Memory B cell (primary cell): ENCODE results near the gene GALNT14.

Experiments
- ATAC-seq: fragments of 150-1000 bp; cut with Tn5 transposase; 2 replicates; pipeline ENCODE4 v1.10.0; 2021; ENCODE audit warnings: low read depth, mild to moderate bottlenecking, moderate library complexity
- DNase-seq, 2 donors: peaks; one replicate each; pipeline ENCODE4 v3.0.0; 2022; ENCODE audit warnings: low spot score in 2 of 2
- H3K27ac Mint-ChIP-seq: one replicate; pipeline ENCODE4 v1.8.0; 2022; ENCODE audit warnings: mild to moderate bottlenecking, moderate library complexity, mixed read lengths
- H3K27me3 Mint-ChIP-seq: one replicate; pipeline ENCODE4 v1.8.0; 2022; ENCODE audit warnings: mixed read lengths
- H3K36me3 Mint-ChIP-seq: one replicate; pipeline ENCODE4 v1.8.0; 2022; ENCODE audit warnings: mild to moderate bottlenecking, mixed read lengths
- H3K4me1 Mint-ChIP-seq: one replicate; pipeline ENCODE4 v1.8.0; 2022; ENCODE audit warnings: mixed read lengths
- H3K4me3 Mint-ChIP-seq: one replicate; pipeline ENCODE4 v1.8.0; 2022; ENCODE audit warnings: mild to moderate bottlenecking, moderate library complexity, mixed read lengths
- H3K9me3 Mint-ChIP-seq: one replicate; pipeline ENCODE4 v1.8.0; 2022; ENCODE audit warnings: mixed read lengths

Gene GALNT14

DNA sequence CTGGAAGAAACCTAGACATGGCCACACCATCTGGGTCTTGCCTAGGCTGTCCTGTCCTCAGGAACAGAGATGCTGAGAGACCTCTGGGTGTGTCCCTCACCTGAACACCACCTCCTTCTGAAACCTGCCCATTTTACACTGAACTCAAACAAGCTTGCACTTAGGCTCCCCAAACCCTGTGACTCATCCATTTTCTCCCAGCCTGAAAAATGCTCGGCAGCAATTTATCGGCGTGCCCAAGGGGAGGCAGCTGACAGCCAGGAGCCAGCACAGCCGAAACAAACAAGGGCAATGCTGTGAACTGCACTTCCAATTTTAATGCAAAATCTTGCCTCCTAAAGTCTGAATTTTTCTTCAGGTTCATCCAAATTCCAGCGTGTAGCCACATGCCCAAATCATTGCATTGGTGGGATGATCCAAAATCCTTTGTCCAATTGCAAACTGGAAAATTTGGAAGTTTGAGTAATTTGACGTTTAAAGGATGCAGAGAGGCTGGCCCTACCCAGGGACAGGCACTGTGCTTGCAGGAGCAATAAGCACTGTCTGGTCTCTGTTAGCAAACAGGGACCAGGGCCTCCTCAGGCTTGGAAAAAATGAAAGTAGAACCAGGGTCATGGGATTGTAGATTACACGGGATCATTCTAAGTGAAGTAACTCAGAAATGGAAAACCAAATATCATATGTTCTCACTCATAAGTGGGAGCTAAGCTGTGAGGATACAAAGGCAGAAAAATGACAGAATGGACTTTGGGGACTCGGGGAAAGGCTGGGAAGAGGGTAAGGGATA lies 67.7 kb downstream of the GALNT14 start:
- Mint-ChIP-seq H3K27me3 (no peaks in the 10 kb centered on the region), H3K4me3 (no peak overlapping the region)
- no peak for DNase-seq

DNA sequence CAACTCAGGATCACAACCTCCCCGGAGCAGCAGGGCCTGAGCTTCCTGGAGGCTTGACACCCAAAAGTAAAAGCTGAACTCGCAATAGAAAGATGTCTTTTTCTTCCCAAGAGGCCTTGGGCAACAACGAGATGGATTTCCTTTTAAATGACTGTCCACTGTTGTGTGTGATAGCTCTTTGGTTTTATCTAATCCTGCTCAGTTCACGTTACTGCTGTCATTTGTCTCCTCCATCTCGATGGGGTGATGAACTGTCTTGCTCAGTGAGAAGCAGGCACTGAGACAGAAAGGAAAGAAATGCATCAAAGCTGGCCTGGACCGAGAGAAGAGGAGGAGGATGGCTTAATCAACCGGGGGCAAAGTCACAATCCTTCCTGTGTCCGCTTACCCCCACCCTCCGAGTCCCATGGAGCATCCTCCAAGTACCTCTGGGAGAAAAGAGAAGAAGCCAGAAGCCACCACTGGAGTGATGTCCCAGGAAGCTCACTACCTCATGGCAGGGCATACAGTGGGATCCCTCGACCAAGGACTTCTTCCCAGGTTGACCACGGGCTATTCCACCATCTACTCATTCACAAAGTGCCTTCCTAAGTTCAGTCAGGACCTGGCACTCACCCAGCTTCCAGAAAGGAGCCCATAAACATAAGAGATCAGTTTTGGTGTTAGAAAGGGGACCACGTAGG lies 68.5 kb downstream of the GALNT14 start:
- DNase-seq (no peak), ATAC-seq (no peak)
- Mint-ChIP-seq H3K27ac (no peak overlapping the region), H3K27me3 (no peaks in the 10 kb centered on the region), H3K4me3 (no peak overlapping the region), H3K4me1 (peaks cover 3% of the 10 kb centered on the region), H3K36me3 (no peaks in the 10 kb centered on the region), H3K9me3 (no peaks in the 10 kb centered on the region)

More for the DNA sequence above, 67.7 kb downstream of the GALNT14 start:
- no peak overlapping the region for H3K27ac Mint-ChIP-seq
- no peak for ATAC-seq
- no peaks in the 10 kb centered on the region for H3K9me3 Mint-ChIP-seq
- no peaks in the 10 kb centered on the region for H3K36me3 Mint-ChIP-seq
- H3K4me1 Mint-ChIP-seq = peaks cover 3% of the 10 kb centered on the region

DNA sequence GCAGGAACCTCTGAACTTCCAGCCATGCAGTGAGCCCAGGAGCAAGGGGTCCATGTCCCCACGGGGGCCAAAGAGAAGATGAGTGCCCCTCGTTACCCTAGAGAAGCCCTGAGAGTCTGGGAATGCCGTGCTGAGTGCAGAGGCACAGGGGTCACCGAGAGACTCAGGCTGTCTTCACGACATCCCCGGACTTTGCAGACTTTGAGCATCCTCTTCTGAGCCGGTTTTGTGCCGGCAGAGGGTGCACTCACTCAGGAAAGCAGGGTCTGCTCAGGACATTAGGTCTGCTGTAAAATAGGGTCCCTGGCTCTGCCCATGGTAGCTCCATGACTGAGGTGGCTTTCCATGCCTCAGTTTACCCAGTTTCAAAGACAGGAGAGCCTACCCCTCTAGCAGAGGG lies 71.0 kb downstream of the GALNT14 start:
- Mint-ChIP-seq H3K9me3 (no peaks in the 10 kb centered on the region), H3K4me3 (no peak overlapping the region), H3K36me3 (no peaks in the 10 kb centered on the region), H3K27me3 (no peaks in the 10 kb centered on the region), H3K27ac (no peak overlapping the region), H3K4me1 (peaks cover 1% of the 10 kb centered on the region)
- DNase-seq = no peak
- no peak for ATAC-seq

DNA sequence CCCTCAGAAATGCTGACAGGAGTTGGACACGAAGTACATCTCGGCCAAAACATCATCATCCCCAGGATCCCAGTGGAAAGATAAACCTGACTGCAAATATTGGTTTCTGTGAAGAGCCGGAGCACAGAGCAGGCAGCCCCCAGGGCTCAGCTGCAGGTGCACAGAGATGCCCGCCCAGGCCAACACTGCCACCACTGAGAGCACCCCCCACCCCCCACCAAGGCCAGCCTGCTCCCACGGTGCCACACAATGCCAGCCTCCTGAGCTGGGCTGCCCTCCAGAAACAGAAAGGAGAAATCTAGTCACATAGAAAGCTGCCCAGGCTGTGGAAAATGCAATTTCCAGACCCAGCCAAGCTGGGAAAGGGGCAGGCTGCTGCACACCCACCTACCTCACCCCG lies 71.7 kb downstream of the GALNT14 start:
- DNase-seq (no peak), ATAC-seq (no peak)
- Mint-ChIP-seq H3K36me3 (no peaks in the 10 kb centered on the region), H3K9me3 (no peaks in the 10 kb centered on the region), H3K4me1 (no peaks in the 10 kb centered on the region), H3K27me3 (no peaks in the 10 kb centered on the region), H3K4me3 (no peak overlapping the region), H3K27ac (no peak overlapping the region)

DNA sequence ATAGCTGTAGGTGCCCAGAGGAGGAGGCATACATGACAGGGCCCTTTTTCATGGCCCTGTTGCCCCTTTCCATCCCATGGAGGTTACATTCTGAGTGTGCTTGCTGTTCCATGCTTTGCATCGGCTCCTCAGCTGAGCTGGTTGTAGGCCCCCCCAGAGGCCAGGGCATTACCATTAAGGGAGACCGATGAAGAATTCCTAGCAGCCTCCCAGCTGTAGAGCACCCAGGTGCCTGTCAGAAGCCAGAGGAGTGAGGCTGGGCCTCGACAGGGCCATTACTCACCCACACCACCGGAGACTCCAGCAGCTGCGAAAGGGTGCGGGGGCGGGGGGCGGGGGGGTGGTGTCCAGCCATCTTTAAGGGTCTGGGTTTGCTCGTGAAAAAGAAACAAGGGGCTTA lies 72.2 kb downstream of the GALNT14 start:
- no peaks in the 10 kb centered on the region for H3K36me3 Mint-ChIP-seq

DNA sequence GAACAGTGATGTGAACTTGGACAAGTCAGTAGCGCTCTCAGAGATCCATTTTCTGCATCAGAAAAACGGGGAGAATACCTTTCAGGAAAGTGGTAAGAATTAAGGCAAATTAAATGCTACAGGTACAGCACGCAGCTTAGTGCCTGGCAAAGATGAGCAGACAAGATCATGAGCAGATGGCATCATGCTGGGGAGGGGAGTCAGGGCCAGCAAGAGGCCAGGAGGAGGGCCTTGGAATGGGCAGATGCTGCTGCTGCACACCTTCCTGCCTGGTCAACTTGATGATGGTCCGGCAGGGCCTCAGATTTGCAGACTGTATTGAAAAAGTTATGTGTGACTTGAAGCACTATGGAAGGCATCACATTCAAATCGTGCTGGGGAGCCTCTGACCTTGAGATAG lies 72.9 kb downstream of the GALNT14 start:
- Mint-ChIP-seq H3K4me1 (no peaks in the 10 kb centered on the region), H3K9me3 (peaks cover 4% of the 10 kb centered on the region), H3K27ac (no peak overlapping the region), H3K36me3 (no peaks in the 10 kb centered on the region), H3K27me3 (no peaks in the 10 kb centered on the region), H3K4me3 (no peak overlapping the region)
- ATAC-seq (no peak), DNase-seq (no peak)

More for the DNA sequence above, 72.2 kb downstream of the GALNT14 start:
- H3K4me1 Mint-ChIP-seq = no peaks in the 10 kb centered on the region
- peaks cover 3% of the 10 kb centered on the region for H3K9me3 Mint-ChIP-seq
- ATAC-seq = no peak
- no peaks in the 10 kb centered on the region for H3K27me3 Mint-ChIP-seq
- no peak overlapping the region for H3K27ac Mint-ChIP-seq
- DNase-seq = no peak
- no peak overlapping the region for H3K4me3 Mint-ChIP-seq

DNA sequence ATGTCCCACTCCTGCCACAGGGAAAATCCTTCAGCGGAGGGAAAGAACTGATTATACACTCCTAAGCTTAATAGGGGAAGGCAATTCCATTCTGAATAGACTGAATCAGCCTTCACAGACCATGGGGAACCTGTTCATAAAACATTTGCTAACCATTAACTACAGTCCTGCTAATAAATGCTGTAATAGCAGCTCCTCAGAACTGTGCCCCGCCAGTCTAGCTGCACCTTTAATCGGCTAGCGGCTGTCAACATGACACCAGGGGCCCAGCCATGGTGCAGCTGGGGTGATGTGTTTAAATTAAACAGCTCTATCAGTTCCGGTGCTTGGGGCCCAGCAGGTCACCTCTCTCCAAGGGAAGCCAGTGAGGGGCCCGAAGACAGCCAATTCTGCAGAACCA lies 77.8 kb downstream of the GALNT14 start:
- no peak overlapping the region for H3K4me3 Mint-ChIP-seq
- ATAC-seq = no peak
- no peaks in the 10 kb centered on the region for H3K4me1 Mint-ChIP-seq

DNA sequence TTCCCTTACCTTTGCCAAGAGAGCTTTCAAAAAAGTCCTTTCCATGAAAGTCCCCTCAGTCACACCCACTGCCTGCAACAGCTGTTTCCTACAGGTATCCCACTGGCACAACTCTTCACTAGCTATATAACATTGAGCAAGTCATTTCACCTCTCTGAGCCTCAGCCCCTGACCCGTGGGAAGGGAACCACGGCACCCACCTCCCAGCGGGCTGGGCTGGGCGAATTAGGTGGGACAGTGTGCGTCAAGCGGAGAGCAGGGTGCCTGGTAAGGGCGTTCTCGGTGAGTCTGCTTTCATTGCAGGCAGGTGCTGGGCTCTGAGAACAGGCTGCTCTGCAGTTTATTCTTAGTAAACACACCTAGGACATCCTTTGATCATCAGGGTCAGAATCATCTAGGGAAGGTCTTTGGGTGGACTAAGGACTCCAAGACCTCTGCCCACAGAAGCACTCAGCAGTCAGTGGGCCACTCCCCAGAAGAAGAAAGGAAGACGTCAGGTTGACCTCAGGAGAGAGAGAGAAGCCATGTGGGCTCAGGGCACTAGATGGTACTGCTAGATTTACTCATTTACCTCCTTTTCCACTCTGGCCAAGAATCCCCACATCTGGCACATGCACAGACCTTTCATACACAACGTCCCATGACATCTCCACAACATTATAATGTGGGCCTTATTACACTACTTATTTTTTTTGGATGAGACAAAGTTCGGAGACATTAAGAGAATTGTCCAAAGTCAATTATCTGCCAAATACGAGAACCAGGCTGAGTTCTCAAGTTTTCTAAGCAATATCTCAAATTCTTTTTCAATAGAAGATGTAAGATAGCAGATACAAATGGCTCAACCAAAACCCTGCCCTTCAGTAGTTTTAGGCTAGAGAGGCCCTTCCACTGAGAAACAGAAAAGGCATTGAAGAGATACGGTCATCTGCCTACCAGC lies 79.9 kb downstream of the GALNT14 start:
- DNase-seq (no peak), ATAC-seq (no peak)
- Mint-ChIP-seq H3K4me3 (no peak overlapping the region), H3K36me3 (no peaks in the 10 kb centered on the region), H3K4me1 (no peaks in the 10 kb centered on the region), H3K27me3 (no peaks in the 10 kb centered on the region), H3K9me3 (peaks cover 4% of the 10 kb centered on the region), H3K27ac (no peak overlapping the region)

More for the DNA sequence above, 77.8 kb downstream of the GALNT14 start:
- H3K27ac Mint-ChIP-seq = no peak overlapping the region
- H3K27me3 Mint-ChIP-seq = no peaks in the 10 kb centered on the region
- H3K36me3 Mint-ChIP-seq = no peaks in the 10 kb centered on the region
- H3K9me3 Mint-ChIP-seq = peaks cover 4% of the 10 kb centered on the region
- DNase-seq = no peak

DNA sequence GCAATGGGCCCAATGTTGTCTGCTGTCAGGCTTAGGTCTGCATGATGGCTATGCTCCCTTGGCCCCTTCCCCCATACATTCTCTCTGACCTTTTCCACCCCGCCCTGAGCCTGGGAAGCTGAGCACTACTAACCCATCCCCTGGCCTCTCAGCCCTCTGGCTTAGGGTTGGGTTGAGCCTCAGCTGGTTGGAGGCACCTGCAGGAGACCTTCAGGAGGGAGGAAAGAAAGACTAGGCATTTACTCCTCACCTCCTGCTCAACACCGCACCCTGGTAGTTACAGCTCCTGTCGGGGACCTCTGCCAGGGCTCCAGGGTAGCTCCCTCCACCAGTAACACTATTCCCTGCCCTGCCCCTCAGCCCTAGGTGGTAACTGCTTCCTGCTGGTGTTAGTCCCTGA lies 80.5 kb downstream of the GALNT14 start:
- H3K27ac Mint-ChIP-seq = no peak overlapping the region
- H3K36me3 Mint-ChIP-seq = no peaks in the 10 kb centered on the region
- H3K9me3 Mint-ChIP-seq = peaks cover 4% of the 10 kb centered on the region
- H3K4me3 Mint-ChIP-seq = no peak overlapping the region
- ATAC-seq (no peak), DNase-seq (no peak)
- no peaks in the 10 kb centered on the region for H3K4me1 Mint-ChIP-seq
- no peaks in the 10 kb centered on the region for H3K27me3 Mint-ChIP-seq

DNA sequence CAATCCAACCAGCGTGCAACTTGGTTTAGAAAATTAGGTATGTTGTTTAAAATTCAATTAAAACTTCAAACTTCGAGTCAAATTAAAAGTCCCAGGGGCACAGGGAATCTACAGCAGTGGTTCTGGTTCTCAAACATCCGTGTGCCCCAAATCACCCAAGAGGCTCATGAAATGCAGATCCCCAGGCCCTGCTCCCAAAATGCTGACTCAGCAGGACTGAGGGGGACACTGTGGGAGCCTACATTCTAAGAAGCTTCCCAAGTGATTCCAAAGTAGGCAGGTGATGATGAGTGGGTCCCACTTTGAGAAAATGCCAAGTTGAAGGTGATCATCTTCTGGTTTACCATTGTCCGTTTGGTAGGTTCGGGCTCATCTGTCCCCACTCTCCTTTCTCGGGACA lies 82.3 kb downstream of the GALNT14 start:
- no peak overlapping the region for H3K27ac Mint-ChIP-seq

DNA sequence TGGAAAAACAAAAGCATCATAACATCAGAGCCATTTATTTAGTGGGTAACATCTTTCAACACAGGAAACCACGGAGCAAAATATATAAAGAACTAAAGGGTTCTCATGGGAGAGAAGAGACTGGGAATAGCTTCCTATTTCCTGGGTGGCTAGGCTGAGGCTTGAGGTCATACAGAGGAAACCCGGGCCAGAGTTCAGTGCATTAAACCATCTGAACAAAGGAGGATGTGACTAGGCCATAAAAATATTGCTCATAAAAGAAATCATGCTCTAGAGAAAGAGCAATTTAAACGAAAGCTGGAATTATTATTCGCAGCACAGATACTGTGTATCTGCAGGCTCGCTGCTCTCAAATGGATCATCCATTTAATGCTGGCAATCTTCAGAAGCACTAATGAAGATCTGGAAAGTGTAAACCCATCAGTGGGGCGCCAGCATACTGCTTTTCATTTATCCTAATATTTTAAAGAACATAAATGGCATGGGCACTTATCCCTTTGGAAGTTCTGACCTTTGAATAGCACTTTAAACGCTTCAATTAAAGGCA lies 83.3 kb downstream of the GALNT14 start:
- DNase-seq = no peak
- no peaks in the 10 kb centered on the region for H3K27me3 Mint-ChIP-seq
- no peak overlapping the region for H3K27ac Mint-ChIP-seq
- no peak overlapping the region for H3K4me3 Mint-ChIP-seq
- H3K36me3 Mint-ChIP-seq = no peaks in the 10 kb centered on the region
- ATAC-seq = no peak
- no peaks in the 10 kb centered on the region for H3K9me3 Mint-ChIP-seq
- no peaks in the 10 kb centered on the region for H3K4me1 Mint-ChIP-seq

More for the DNA sequence above, 82.3 kb downstream of the GALNT14 start:
- H3K27me3 Mint-ChIP-seq = no peaks in the 10 kb centered on the region
- no peak overlapping the region for H3K4me3 Mint-ChIP-seq
- ATAC-seq = no peak
- H3K9me3 Mint-ChIP-seq = no peaks in the 10 kb centered on the region
- no peaks in the 10 kb centered on the region for H3K4me1 Mint-ChIP-seq
- H3K36me3 Mint-ChIP-seq = no peaks in the 10 kb centered on the region
- DNase-seq = no peak

DNA sequence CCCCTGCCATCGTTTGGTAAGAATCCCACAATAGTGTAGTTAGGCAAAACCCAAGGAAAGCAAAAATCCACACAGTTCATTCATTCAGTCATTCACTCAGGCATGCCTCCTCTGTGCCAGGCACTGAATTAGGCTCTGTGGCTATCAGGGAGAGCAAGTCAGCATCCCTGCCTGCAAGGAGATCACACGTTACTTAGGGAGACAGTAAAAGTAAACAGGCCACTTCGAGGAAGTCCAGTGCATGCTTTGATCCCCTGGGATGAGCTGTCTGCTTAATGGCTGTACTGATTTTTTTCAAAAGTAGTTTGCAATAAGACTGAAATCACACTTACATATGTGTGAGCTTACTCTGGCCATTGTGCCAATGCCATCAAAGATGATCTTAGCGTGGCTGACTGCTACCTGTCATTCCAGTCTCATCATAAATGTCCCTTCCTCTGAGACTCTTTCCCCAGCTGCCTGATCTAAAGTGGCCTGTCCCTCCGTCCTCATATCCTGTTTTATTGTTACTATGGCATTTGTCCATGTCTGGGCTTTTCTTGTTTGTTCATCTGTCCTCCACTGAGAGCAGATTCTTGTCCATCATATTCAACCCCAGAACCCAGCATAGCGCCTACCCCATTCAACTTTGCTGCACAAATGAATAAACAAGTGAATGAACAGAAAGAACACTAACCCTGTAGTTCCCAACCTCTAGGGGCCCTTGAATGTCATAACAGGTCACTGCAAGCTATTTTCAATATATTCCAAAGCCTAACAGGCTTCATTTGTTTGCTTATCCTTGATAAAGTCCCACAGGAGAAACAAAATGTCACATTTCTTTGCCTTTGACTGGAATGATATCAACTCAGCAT lies 84.1 kb downstream of the GALNT14 start:
- ATAC-seq (no peak), DNase-seq (no peak)
- no peaks in the 10 kb centered on the region for H3K4me1 Mint-ChIP-seq
- H3K9me3 Mint-ChIP-seq = no peaks in the 10 kb centered on the region
- no peaks in the 10 kb centered on the region for H3K27me3 Mint-ChIP-seq
- H3K27ac Mint-ChIP-seq = no peak overlapping the region
- H3K4me3 Mint-ChIP-seq = no peak overlapping the region
- H3K36me3 Mint-ChIP-seq = no peaks in the 10 kb centered on the region

DNA sequence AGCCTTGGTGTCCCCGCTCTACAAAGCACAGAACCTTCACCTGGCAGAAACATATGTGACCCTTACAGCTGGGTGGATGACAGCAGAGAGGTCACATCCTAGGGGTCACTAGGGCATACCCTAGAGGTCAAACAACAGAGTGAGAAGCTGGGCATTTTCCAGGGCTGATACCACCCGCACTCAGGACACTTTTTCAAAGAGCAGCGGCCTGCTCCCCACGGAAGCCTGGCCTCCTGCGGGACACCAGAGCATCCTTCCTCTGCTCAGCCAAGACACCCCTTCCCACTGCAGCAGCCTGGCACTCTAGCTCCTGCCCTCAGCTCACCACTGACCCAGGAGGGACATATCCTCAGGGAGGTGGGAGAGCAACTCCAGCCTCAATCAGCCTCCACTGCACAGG lies 86.0 kb downstream of the GALNT14 start:
- DNase-seq = no peak
- H3K4me3 Mint-ChIP-seq = no peak overlapping the region
- no peak overlapping the region for H3K27ac Mint-ChIP-seq
- H3K27me3 Mint-ChIP-seq = no peaks in the 10 kb centered on the region
- no peaks in the 10 kb centered on the region for H3K4me1 Mint-ChIP-seq
- H3K9me3 Mint-ChIP-seq = no peaks in the 10 kb centered on the region
- ATAC-seq = no peak
- no peaks in the 10 kb centered on the region for H3K36me3 Mint-ChIP-seq
